Endothelial cell (in vitro differentiated cells): ENCODE measurements around the gene TCP10L. TPM values are rescaled to one million over a fixed set of nuclear protein-coding genes. Genes with fewer than 3 reads are reported as not detected.

Experiments
- DNase-seq: peaks from one replicate; pipeline ENCODE4 v3.0.0; 2021; ENCODE audit warnings: low spot score
- H3K27ac Mint-ChIP-seq: one replicate; pipeline ENCODE4 v1.8.0; 2021; ENCODE audit warnings: mixed read lengths, inconsistent platforms; ENCODE audit not compliant: unreplicated experiment
- H3K27me3 Mint-ChIP-seq: one replicate; pipeline ENCODE4 v1.8.0; 2021; ENCODE audit warnings: mild to moderate bottlenecking, moderate library complexity, mixed read lengths, inconsistent platforms; ENCODE audit not compliant: unreplicated experiment
- H3K36me3 Mint-ChIP-seq: one replicate; pipeline ENCODE4 v1.8.0; 2021; ENCODE audit warnings: mild to moderate bottlenecking, low read depth, mixed read lengths, inconsistent platforms; ENCODE audit not compliant: unreplicated experiment
- H3K4me1 Mint-ChIP-seq: one replicate; pipeline ENCODE4 v1.8.0; 2021; ENCODE audit warnings: mild to moderate bottlenecking, mixed read lengths, inconsistent platforms; ENCODE audit not compliant: unreplicated experiment
- H3K4me3 Mint-ChIP-seq: one replicate; pipeline ENCODE4 v1.8.0; 2021; ENCODE audit warnings: mild to moderate bottlenecking, mixed read lengths, inconsistent platforms; ENCODE audit not compliant: unreplicated experiment
- H3K9me3 Mint-ChIP-seq: one replicate; pipeline ENCODE4 v1.8.0; 2021; ENCODE audit warnings: mixed read lengths, inconsistent platforms; ENCODE audit not compliant: unreplicated experiment
- total RNA-seq: library from RNA; stranded (reverse); fragmentation: NEBNext Ultra II Directional; extraction: Animal tissue kit (Norgen Biotek cat#: 25700); gene quantifications from one replicate; pipeline ENCODE4 v1.2.1, GENCODE V29; 2021; ENCODE audit not compliant: unreplicated experiment
- TF ChIP-seq, protein P1 (sequence below): fragments of 200-600 bp; sonication (generic); IDR thresholded peaks from one replicate; pipeline ENCODE4 v1.5.0; 2021; ENCODE audit warnings: antibody characterized with exemption; ENCODE audit not compliant: unreplicated experiment

Gene TCP10L
- total RNA-seq, 1 donor from 2014 or later: 0.31 TPM

DNA sequence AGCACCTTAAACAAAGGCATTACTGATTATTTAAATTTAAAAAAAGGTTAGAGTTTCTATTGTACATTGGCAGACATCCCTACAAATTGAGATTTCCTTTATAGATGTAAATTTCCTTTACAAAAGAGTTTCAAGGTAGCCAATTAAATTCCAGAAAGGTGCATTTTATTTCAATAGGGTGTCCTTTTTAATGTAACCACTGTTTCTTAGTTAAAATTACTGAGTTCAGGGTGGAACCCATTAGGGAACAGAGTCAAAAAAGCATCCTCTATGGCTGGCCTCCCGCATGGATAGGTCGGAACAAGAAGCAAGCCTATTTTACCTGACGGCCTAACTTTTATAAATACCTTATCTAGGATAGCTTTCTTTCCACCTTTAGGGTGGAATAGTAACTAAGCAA lies 24.4 kb downstream of the TCP10L start:
- Mint-ChIP-seq H3K36me3 (peaks cover 4% of the 10 kb centered on the region), H3K27me3 (no peaks in the 10 kb centered on the region), H3K4me1 (no peaks in the 10 kb centered on the region), H3K27ac (no peak overlapping the region), H3K9me3 (peaks cover 8% of the 10 kb centered on the region), H3K4me3 (no peak overlapping the region)
- no peak for DNase-seq
- TF ChIP-seq, protein P1, sequence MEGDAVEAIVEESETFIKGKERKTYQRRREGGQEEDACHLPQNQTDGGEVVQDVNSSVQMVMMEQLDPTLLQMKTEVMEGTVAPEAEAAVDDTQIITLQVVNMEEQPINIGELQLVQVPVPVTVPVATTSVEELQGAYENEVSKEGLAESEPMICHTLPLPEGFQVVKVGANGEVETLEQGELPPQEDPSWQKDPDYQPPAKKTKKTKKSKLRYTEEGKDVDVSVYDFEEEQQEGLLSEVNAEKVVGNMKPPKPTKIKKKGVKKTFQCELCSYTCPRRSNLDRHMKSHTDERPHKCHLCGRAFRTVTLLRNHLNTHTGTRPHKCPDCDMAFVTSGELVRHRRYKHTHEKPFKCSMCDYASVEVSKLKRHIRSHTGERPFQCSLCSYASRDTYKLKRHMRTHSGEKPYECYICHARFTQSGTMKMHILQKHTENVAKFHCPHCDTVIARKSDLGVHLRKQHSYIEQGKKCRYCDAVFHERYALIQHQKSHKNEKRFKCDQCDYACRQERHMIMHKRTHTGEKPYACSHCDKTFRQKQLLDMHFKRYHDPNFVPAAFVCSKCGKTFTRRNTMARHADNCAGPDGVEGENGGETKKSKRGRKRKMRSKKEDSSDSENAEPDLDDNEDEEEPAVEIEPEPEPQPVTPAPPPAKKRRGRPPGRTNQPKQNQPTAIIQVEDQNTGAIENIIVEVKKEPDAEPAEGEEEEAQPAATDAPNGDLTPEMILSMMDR: no peak

- no peaks in the 10 kb centered on the region for H3K9me3 Mint-ChIP-seq
- TF ChIP-seq, protein P1: no peak
- no peak for DNase-seq
- H3K27me3 Mint-ChIP-seq: no peaks in the 10 kb centered on the region
- no peak overlapping the region for H3K27ac Mint-ChIP-seq
- H3K4me1 Mint-ChIP-seq: peaks cover 6% of the 10 kb centered on the region
- H3K36me3 Mint-ChIP-seq: no peaks in the 10 kb centered on the region
- no peak overlapping the region for H3K4me3 Mint-ChIP-seq
Measured at GRCh38 chr21:32559006-32559610, 26.2 kb downstream of the TCP10L start.

DNA sequence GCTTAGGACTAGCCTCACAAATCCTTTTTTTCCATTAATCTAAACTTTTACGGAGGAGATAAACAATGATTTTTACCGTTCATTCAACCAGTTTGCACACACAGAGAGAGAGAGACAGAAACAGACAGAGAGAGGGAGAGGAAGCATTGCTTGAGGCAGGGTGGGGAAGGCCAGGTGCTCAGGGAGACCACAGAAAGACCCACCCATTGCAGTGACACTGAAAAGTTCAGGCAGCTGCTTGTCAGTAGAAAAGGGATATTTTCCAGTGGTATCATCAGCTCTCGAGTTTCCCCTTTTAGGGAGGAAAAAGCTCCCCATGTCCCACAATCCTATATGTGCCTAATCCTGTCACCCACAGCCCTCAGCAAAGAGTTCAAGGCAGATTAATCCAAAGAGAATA lies 27.2 kb downstream of the TCP10L start:
- H3K36me3 Mint-ChIP-seq: no peaks in the 10 kb centered on the region
- no peaks in the 10 kb centered on the region for H3K9me3 Mint-ChIP-seq
- no peak for DNase-seq
- TF ChIP-seq, protein P1: no peak
- H3K27me3 Mint-ChIP-seq: no peaks in the 10 kb centered on the region
- H3K4me1 Mint-ChIP-seq: peaks cover 6% of the 10 kb centered on the region
- no peak overlapping the region for H3K27ac Mint-ChIP-seq
- no peak overlapping the region for H3K4me3 Mint-ChIP-seq

GRCh38 chr21:32554832-32555638 lies 30.3 kb downstream of the TCP10L start:
- Mint-ChIP-seq H3K4me1 (peaks cover 6% of the 10 kb centered on the region), H3K27ac (no peak overlapping the region), H3K4me3 (no peak overlapping the region), H3K27me3 (no peaks in the 10 kb centered on the region), H3K36me3 (no peaks in the 10 kb centered on the region), H3K9me3 (no peaks in the 10 kb centered on the region)
- no peak for DNase-seq
- TF ChIP-seq, protein P1: no peak

DNA sequence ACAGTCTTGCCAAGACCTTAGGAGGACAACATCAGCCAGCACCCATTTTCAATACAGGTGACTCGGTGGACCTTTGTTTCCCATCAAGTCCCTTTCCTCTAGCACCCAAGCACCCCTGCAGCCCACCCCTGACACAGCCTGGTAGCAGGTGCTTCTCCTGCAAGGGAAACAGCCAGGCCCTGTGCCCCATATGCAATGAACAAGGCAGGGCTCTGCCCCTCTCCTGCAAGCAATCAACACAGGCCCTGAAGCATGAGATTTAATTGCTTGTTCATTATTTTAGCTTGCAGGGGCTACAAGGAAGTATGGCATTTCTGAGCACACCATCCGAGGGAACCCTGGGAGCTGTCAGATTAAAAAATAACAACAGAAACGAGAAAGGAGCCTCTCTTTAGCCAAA lies 35.4 kb downstream of the TCP10L start:
- Mint-ChIP-seq H3K36me3 (no peaks in the 10 kb centered on the region), H3K4me1 (peaks cover 5% of the 10 kb centered on the region), H3K9me3 (no peaks in the 10 kb centered on the region), H3K27ac (no peak overlapping the region), H3K4me3 (no peak overlapping the region), H3K27me3 (no peaks in the 10 kb centered on the region)
- no peak for DNase-seq
- TF ChIP-seq, protein P1: no peak
